HCT116 (cell line): ENCODE results near the gene CCDC3. TPM values are rescaled to one million over a fixed set of nuclear protein-coding genes. Genes with fewer than 3 reads are reported as not detected.

Experiments used
- ATAC-seq: fragments of 200-7000 bp; cut with Tn5 transposase; 2 replicates; pipeline ENCODE4 v1.9.1; 2020; ENCODE audit warnings: mild to moderate bottlenecking, moderate library complexity
- BruUV-seq: library from RNA; stranded (reverse); fragments of 400-500 nt; replicated peaks from 2 replicates; lab custom pipeline; 2021; lab: Mats Ljungman, UMichigan
- CTCF ChIA-PET: fragments of 300-600 bp; sonication (Branson Sonifier 250); formaldehyde crosslinking; loops from one replicate; lab custom pipeline; 2021; ENCODE audit warnings: antibody characterized with exemption; lab: Charles Lee
- POLR2A ChIA-PET: fragments of 300-600, 350-600 bp; sonication (Branson Sonifier 250); formaldehyde crosslinking; loops from one replicate; lab custom pipeline; 2021; ENCODE audit warnings: antibody characterized with exemption; lab: Charles Lee
- RAD21 ChIA-PET, 2 experiments: fragments of 300-600 bp; sonication (Branson Sonifier 250); formaldehyde crosslinking; loops; one replicate each; lab custom pipeline; 2023; ENCODE audit warnings: low total read pairs in 2 of 2; ENCODE audit not compliant: uncharacterized antibody in 2 of 2, unreplicated experiment in 2 of 2, low non-redundant PET in 1 of 2; lab: Charles Lee
- DNase-seq: peaks from one replicate; pipeline ENCODE4 v3.0.0-alpha.2; 2010; ENCODE audit warnings: low read depth, low spot score
- H2AFZ ChIP-seq: fragments of 200-600 bp; shearing (Covaris generic), sonication (generic); 2 replicates; pipeline ENCODE4 v1.6.1; 2017; ENCODE audit warnings: low read depth, mixed run types, mixed read lengths, antibody characterized with exemption, low read length; ENCODE audit not compliant: poor library complexity, severe bottlenecking
- H3K27ac ChIP-seq: 2 replicates; pipeline ENCODE4 v1.5.1; 2012; ENCODE audit warnings: low read depth, low read length
- H3K27me3 ChIP-seq: fragments of 200-600 bp; sonication (generic); 2 replicates; pipeline ENCODE4 v1.6.1; 2016; ENCODE audit warnings: mixed run types, low read length, mixed read lengths; ENCODE audit not compliant: insufficient read depth
- H3K36me3 ChIP-seq, 2 experiments: fragments of 200-500 bp in 1 of 2; fragments of 200-600 bp in 1 of 2; sonication (Bioruptor generic) in 1 of 2; sonication (generic) in 1 of 2; 2 replicates each; pipeline versions ENCODE4 v1.5.1 to v1.6.1; 2014 to 2016; ENCODE audit warnings: low read length in 2 of 2, inconsistent platforms in 1 of 2, mixed read lengths in 1 of 2, mixed run types in 1 of 2; ENCODE audit not compliant: insufficient read depth in 2 of 2, control insufficient read depth in 1 of 2
- H3K4me1 ChIP-seq, 2 experiments: fragments of 200-600 bp in 1 of 2; sonication (generic) in 1 of 2; 2 replicates each; pipeline versions ENCODE4 v1.5.1 to v1.6.1; 2012 to 2017; ENCODE audit warnings: low read length in 2 of 2, inconsistent platforms in 1 of 2, mild to moderate bottlenecking in 1 of 2, mixed read lengths in 1 of 2, mixed run types in 1 of 2, moderate library complexity in 1 of 2; ENCODE audit not compliant: insufficient read depth in 2 of 2, control insufficient read depth in 1 of 2
- H3K4me2 ChIP-seq: fragments of 200-600 bp; sonication (generic); 2 replicates; pipeline ENCODE4 v1.6.1; 2017; ENCODE audit warnings: mixed run types, low read length, mixed read lengths
- H3K4me3 ChIP-seq, 2 experiments: fragments of 200-600 bp in 1 of 2; sonication (generic) in 1 of 2; replicated peaks in 1 of 2; 2 replicates each; pipeline ENCODE4 v1.5.1; 2011 to 2016; ENCODE audit warnings: low read length in 2 of 2, control low read depth in 1 of 2, low read depth in 1 of 2, mild to moderate bottlenecking in 1 of 2, mixed read lengths in 1 of 2, mixed run types in 1 of 2
- H3K79me2 ChIP-seq: fragments of 200-600 bp; sonication (generic); 2 replicates; pipeline ENCODE4 v1.6.1; 2017; ENCODE audit warnings: mild to moderate bottlenecking, mixed run types, low read length, moderate library complexity, mixed read lengths; ENCODE audit not compliant: insufficient read depth
- H3K9ac ChIP-seq: fragments of 200-600 bp; sonication (generic); 2 replicates; pipeline ENCODE4 v1.6.1; 2016; ENCODE audit warnings: low read length, mixed read lengths
- H3K9me2 ChIP-seq: fragments of 200-600 bp; sonication (generic), shearing (Covaris generic); 2 replicates; pipeline ENCODE4 v1.6.1; 2017; ENCODE audit warnings: mixed run types, mild to moderate bottlenecking, moderate library complexity; ENCODE audit not compliant: insufficient read depth
- H3K9me3 ChIP-seq, 2 experiments: fragments of 200-500 bp in 1 of 2; fragments of 200-600 bp in 1 of 2; sonication (Bioruptor generic) in 1 of 2; sonication (generic) in 1 of 2; 2 replicates each; pipeline ENCODE4 v1.6.1; 2014 to 2017; ENCODE audit warnings: low read length in 2 of 2, mixed read lengths in 2 of 2, inconsistent platforms in 1 of 2, low read depth in 1 of 2, mild to moderate bottlenecking in 1 of 2, mixed run types in 1 of 2, moderate library complexity in 1 of 2; ENCODE audit not compliant: control insufficient read depth in 1 of 2, insufficient read depth in 1 of 2
- H4K20me1 ChIP-seq: fragments of 200-600 bp; sonication (generic), shearing (Covaris generic); 2 replicates; pipeline ENCODE4 v1.6.1; 2017; ENCODE audit warnings: mixed run types, mild to moderate bottlenecking, moderate library complexity; ENCODE audit not compliant: insufficient read depth
- ATF3 ChIP-seq: IDR thresholded peaks from 2 replicates; pipeline ENCODE4 v1.6.1; 2012
- CEBPB ChIP-seq: IDR thresholded peaks from 2 replicates; pipeline ENCODE4 v1.6.1; 2012; ENCODE audit warnings: low read depth
- EZH2phosphoT487 ChIP-seq: fragments of 200-600 bp; IDR thresholded peaks from 2 replicates; pipeline ENCODE4 v1.6.1; 2018; ENCODE audit warnings: antibody characterized with exemption, borderline replicate concordance
- FOSL1 ChIP-seq: IDR thresholded peaks from 2 replicates; pipeline ENCODE4 v1.6.1; 2012; ENCODE audit warnings: low read depth
- REST ChIP-seq: IDR thresholded peaks from 2 replicates; pipeline ENCODE4 v1.6.1; 2012; ENCODE audit warnings: low read depth
- SIN3A ChIP-seq: IDR thresholded peaks from 2 replicates; pipeline ENCODE4 v1.6.1; 2012; ENCODE audit warnings: low read depth
- SP1 ChIP-seq: IDR thresholded peaks from 2 replicates; pipeline ENCODE4 v1.6.1; 2012; ENCODE audit warnings: low read depth
- SRF ChIP-seq: IDR thresholded peaks from 2 replicates; pipeline ENCODE4 v1.6.1; 2012; ENCODE audit warnings: low read depth
- YY1 ChIP-seq: IDR thresholded peaks from 2 replicates; pipeline ENCODE4 v1.6.1; 2011; ENCODE audit warnings: low read length, low read depth, moderate library complexity, mild to moderate bottlenecking; ENCODE audit not compliant: insufficient replicate concordance; ENCODE audit errors: extremely low read depth
- intact Hi-C: fragments of 100-400 bp; cut with micrococcal nuclease; formaldehyde crosslinking; loops from 2 replicates; pipeline ENCODE4 v1.10.0; 2022
- total RNA-seq: library from RNA; stranded (reverse); gene quantifications from one replicate; pipeline ENCODE4 v1.2.1, GENCODE V29; 2021; ENCODE audit not compliant: unreplicated experiment

Gene CCDC3
- total RNA-seq, 1 experiment from 2014 or later, result 10.5 TPM

- Histone ChIP-seq H3K9me3 (no peaks in the 10 kb centered on the region), H3K36me3 (no peaks in the 10 kb centered on the region), H2AFZ (no peak overlapping the region), H3K4me1 (no peaks in the 10 kb centered on the region), H4K20me1 (no peaks in the 10 kb centered on the region)
- CTCF ChIA-PET, result no interaction called here
- ATAC-seq (no peak), DNase-seq (no peak)
- RAD21 ChIA-PET, result no interaction called here
- POLR2A ChIA-PET, result no interaction called here
- TF ChIP-seq YY1 (no peak), EZH2phosphoT487 (no peak), REST (no peak), SRF (no peak), SIN3A (no peak), CEBPB (no peak), FOSL1 (no peak), SP1 (no peak), ATF3 (no peak)
- TF ChIP-seq, all 23 proteins: peak for 0
- no TSS peak for BruUV-seq
- intact Hi-C loops, result no loop called here
- no peak overlapping the region for H3K4me2 ChIP-seq
- H3K27ac ChIP-seq, result no peak overlapping the region
- H3K79me2 ChIP-seq, result no peaks in the 10 kb centered on the region
- H3K4me3 ChIP-seq, result no peak overlapping the region
- H3K9ac ChIP-seq, result no peak overlapping the region
- H3K27me3 ChIP-seq, result no peaks in the 10 kb centered on the region
- H3K9me2 ChIP-seq, result no peaks in the 10 kb centered on the region
Measured at GRCh38 chr10:12908773-12909172, 92.7 kb downstream of the CCDC3 start.
